Measurements from ENCODE around the gene GJB3. TPM values are rescaled to one million over a fixed set of nuclear protein-coding genes. Genes with fewer than 3 reads are reported as not detected.

Gene GJB3
- total RNA-seq, 2 donors from 2014 or later: not detected

GRCh38 chr1:34777519-34778321 is 3.3 kb upstream of the GJB3 start:
- ATAC-seq (no peak), DNase-seq (ENCODE audit: low spot score in 2 of 2) (no peak)
- H3K9me3 Mint-ChIP-seq: no peaks in the 10 kb centered on the region
- no peak overlapping the region for H3K27ac Mint-ChIP-seq
- no peaks in the 10 kb centered on the region for H3K36me3 Mint-ChIP-seq

GRCh38 chr1:34778381-34778780 is 2.6 kb upstream of the GJB3 start:
- no peak for ATAC-seq
- H3K27ac Mint-ChIP-seq: no peak overlapping the region

DNA sequence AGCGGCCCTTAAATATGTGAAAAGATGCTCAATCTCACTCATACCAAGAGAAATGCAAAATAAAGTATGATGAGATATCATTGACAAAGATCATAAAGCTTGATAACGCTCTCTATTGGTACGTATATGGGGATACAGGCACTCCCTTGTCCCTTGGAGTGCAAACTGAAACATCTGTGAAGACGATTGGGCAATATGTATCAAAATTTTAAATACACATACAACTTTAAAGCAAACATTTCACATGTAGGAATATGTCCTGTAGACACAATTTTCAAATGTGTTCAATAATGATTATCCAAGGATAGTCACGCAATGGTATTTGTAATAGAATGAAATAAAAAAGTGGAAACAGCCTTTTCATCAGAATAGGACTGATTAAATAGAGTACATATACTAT is 2.0 kb upstream of the GJB3 start:
- Mint-ChIP-seq H3K27ac (no peak overlapping the region), H3K9me3 (no peaks in the 10 kb centered on the region), H3K36me3 (no peaks in the 10 kb centered on the region)
- DNase-seq (ENCODE audit: low spot score in 2 of 2) (no peak), ATAC-seq (no peak)

More at GRCh38 chr1:34778381-34778780, 2.6 kb upstream of the GJB3 start:
- H3K36me3 Mint-ChIP-seq: no peaks in the 10 kb centered on the region
- no peaks in the 10 kb centered on the region for H3K9me3 Mint-ChIP-seq
- DNase-seq (ENCODE audit: low spot score in 2 of 2): no peak

GRCh38 chr1:34779526-34779925 is 1.5 kb upstream of the GJB3 start:
- DNase-seq (ENCODE audit: low spot score in 2 of 2) (no peak), ATAC-seq (no peak)
- Mint-ChIP-seq H3K27ac (no peak overlapping the region), H3K36me3 (no peaks in the 10 kb centered on the region), H3K9me3 (no peaks in the 10 kb centered on the region)

- H3K9me3 Mint-ChIP-seq: no peaks in the 10 kb centered on the region
- H3K36me3 Mint-ChIP-seq: no peaks in the 10 kb centered on the region
- no peak for DNase-seq (ENCODE audit: low spot score in 2 of 2)
- ATAC-seq: no peak
- no peak overlapping the region for H3K27ac Mint-ChIP-seq
Observed at GRCh38 chr1:34779962-34780361, 1.1 kb upstream of the GJB3 start.

DNA sequence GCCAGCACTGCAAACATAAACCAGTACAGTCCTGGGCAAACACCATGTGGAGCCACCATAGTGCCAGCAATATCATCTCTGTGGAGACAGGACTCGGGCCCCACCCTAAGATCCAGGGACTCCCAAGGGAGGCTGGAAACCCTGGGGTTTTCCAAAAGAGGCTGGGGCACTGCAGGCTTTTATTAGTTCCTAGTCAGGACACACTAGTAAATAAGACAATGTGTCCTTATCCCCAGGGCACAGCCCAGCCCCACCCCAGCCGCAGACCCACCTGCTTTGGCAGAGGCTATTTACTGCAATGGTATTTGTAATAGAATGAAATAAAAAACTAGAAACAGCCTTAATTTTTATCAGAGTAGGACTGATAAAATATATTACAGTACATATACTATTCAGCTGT is 486 bp upstream of the GJB3 start:
- Mint-ChIP-seq H3K27ac (no peak overlapping the region), H3K36me3 (no peaks in the 10 kb centered on the region), H3K9me3 (no peaks in the 10 kb centered on the region)
- no peak for ATAC-seq
- no peak for DNase-seq (ENCODE audit: low spot score in 2 of 2)

GRCh38 chr1:34781844-34782391 is 904 bp downstream of the GJB3 start:
- ATAC-seq: no peak
- peak in 1 of 2 donors; percentile 33 for DNase-seq (ENCODE audit: low spot score in 2 of 2)
- H3K36me3 Mint-ChIP-seq: no peaks in the 10 kb centered on the region
- no peaks in the 10 kb centered on the region for H3K9me3 Mint-ChIP-seq
- no peak overlapping the region for H3K27ac Mint-ChIP-seq

DNA sequence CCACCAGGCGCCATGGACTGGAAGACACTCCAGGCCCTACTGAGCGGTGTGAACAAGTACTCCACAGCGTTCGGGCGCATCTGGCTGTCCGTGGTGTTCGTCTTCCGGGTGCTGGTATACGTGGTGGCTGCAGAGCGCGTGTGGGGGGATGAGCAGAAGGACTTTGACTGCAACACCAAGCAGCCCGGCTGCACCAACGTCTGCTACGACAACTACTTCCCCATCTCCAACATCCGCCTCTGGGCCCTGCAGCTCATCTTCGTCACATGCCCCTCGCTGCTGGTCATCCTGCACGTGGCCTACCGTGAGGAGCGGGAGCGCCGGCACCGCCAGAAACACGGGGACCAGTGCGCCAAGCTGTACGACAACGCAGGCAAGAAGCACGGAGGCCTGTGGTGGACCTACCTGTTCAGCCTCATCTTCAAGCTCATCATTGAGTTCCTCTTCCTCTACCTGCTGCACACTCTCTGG is 3.8 kb downstream of the GJB3 start:
- H3K27ac Mint-ChIP-seq: no peak overlapping the region
- H3K36me3 Mint-ChIP-seq: no peaks in the 10 kb centered on the region
- ATAC-seq: no peak
- H3K9me3 Mint-ChIP-seq: no peaks in the 10 kb centered on the region
- peak in 1 of 2 donors; percentile 41 for DNase-seq (ENCODE audit: low spot score in 2 of 2)

- no peaks in the 10 kb centered on the region for H3K36me3 Mint-ChIP-seq
- DNase-seq (ENCODE audit: low spot score in 2 of 2) (peak in 1 of 2 donors; percentile 46), ATAC-seq (no peak)
- H3K9me3 Mint-ChIP-seq: no peaks in the 10 kb centered on the region
- H3K27ac Mint-ChIP-seq: no peak overlapping the region
Observed at GRCh38 chr1:34785231-34785874, 4.3 kb downstream of the GJB3 start.

GRCh38 chr1:34785875-34786470 is 5.0 kb downstream of the GJB3 start:
- H3K9me3 Mint-ChIP-seq: no peaks in the 10 kb centered on the region
- ATAC-seq (peak in 1 of 2 donors; percentile 36), DNase-seq (ENCODE audit: low spot score in 2 of 2) (no peak)
- no peak overlapping the region for H3K27ac Mint-ChIP-seq
- no peaks in the 10 kb centered on the region for H3K36me3 Mint-ChIP-seq

GRCh38 chr1:34786521-34787325 is 5.7 kb downstream of the GJB3 start:
- Mint-ChIP-seq H3K27ac (no peak overlapping the region), H3K36me3 (no peaks in the 10 kb centered on the region), H3K9me3 (no peaks in the 10 kb centered on the region)
- ATAC-seq: peak; percentile 81 to 87
- peak; percentile 56 to 69 for DNase-seq (ENCODE audit: low spot score in 2 of 2)

GRCh38 chr1:34787461-34788420 is 6.7 kb downstream of the GJB3 start:
- Mint-ChIP-seq H3K9me3 (no peaks in the 10 kb centered on the region), H3K36me3 (no peaks in the 10 kb centered on the region)
- peak in 1 of 2 donors; percentile 50 for DNase-seq (ENCODE audit: low spot score in 2 of 2)

DNA sequence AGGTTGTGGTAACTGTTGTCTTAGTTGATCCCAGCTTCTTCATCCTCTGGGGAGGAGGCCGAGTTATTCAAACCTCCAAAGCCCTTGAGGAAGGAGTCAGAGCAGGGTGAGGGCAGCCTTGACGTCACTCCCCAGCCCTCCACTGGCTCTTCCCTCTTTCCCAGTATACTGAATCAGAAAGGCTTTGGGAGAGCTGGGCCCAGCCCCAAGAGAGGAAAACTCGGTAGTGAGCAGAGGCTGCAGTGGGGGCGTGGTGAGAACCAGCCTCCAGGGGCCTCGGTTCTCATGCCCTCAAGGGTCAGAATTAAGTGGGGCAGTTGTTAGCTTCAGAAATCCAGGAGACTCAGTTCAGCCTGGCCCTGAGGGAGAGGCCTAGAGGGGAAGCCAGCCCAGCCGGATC is 10.0 kb downstream of the GJB3 start:
- ATAC-seq: no peak
- Mint-ChIP-seq H3K9me3 (no peaks in the 10 kb centered on the region), H3K27ac (no peak overlapping the region), H3K36me3 (no peaks in the 10 kb centered on the region)
- no peak for DNase-seq (ENCODE audit: low spot score in 2 of 2)

More at GRCh38 chr1:34787461-34788420, 6.7 kb downstream of the GJB3 start:
- H3K27ac Mint-ChIP-seq: no peak overlapping the region
- ATAC-seq: peak in 1 of 2 donors; percentile 38

GRCh38 chr1:34792424-34792823 is 11.4 kb downstream of the GJB3 start:
- Mint-ChIP-seq H3K9me3 (no peaks in the 10 kb centered on the region), H3K27ac (no peak overlapping the region), H3K36me3 (no peaks in the 10 kb centered on the region)
- DNase-seq (ENCODE audit: low spot score in 2 of 2): peak in 1 of 2 donors; percentile 38
- no peak for ATAC-seq
